Lower lobe of right lung (tissue), 2 donors: ENCODE measurements around the gene SFTA2. TPM values are rescaled to one million over a fixed set of nuclear protein-coding genes. Genes with fewer than 3 reads are reported as not detected.

Source experiments
- ATAC-seq, 2 donors: fragments of 200-7000 bp; cut with Tn5 transposase; one replicate each; pipeline ENCODE4 v1.9.1; 2020 to 2022; ENCODE audit warnings: mild to moderate bottlenecking in 2 of 2, moderate library complexity in 2 of 2
- DNase-seq: peaks from one replicate; pipeline ENCODE4 v3.0.0-alpha.2; 2020
- H3K27ac ChIP-seq: fragments of 200-600 bp; one replicate; pipeline ENCODE4 v1.8.0; 2022
- H3K27me3 ChIP-seq: fragments of 200-600 bp; one replicate; pipeline ENCODE4 v1.8.0; 2022; ENCODE audit warnings: low read depth
- H3K36me3 ChIP-seq: fragments of 200-600 bp; one replicate; pipeline ENCODE4 v1.8.0; 2022; ENCODE audit warnings: mild to moderate bottlenecking
- H3K4me1 ChIP-seq: fragments of 200-600 bp; one replicate; pipeline ENCODE4 v1.8.0; 2022
- H3K4me3 ChIP-seq: fragments of 200-600 bp; one replicate; pipeline ENCODE4 v1.8.0; 2022; ENCODE audit warnings: mild to moderate bottlenecking
- H3K9me3 ChIP-seq: fragments of 200-600 bp; one replicate; pipeline ENCODE4 v1.8.0; 2022
- intact Hi-C: fragments of 100-400 bp; cut with DNase I; formaldehyde crosslinking; loops from one replicate; pipeline ENCODE4 v1.11.0; 2022
- total RNA-seq: library from RNA; stranded (reverse); fragmentation: NEBNext Ultra II Directional; extraction: Animal tissue kit (Norgen Biotek cat#: 25700); gene quantifications from one replicate; pipeline ENCODE4 v1.2.1, GENCODE V29; 2021
- TF ChIP-seq, protein P1 (sequence below): fragments of 200-600 bp; IDR thresholded peaks from one replicate; pipeline ENCODE4 v1.8.0; 2022; ENCODE audit warnings: antibody characterized with exemption, mild to moderate bottlenecking
- donor health status: DM: no; HTN: yes; CAD: no; lungs with severe emphysema.

Gene SFTA2
- total RNA-seq, 1 donor from 2014 or later: 351 TPM

DNA sequence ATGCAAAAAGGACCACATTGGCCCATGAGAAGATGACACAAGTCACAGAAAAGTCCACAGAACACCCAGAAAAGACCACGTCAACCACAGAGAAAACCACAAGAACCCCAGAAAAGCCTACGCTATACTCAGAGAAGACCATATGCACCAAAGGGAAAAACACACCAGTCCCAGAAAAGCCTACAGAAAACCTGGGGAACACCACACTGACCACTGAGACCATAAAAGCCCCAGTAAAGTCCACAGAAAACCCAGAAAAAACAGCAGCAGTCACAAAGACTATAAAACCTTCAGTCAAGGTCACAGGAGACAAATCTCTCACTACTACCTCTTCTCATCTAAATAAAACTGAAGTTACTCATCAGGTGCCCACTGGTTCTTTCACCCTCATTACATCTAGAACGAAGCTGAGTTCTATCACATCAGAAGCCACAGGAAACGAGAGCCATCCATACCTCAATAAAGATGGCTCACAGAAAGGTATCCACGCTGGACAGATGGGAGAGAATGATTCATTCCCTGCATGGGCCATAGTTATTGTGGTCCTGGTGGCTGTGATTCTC is 20.0 kb upstream of the SFTA2 start:
- Histone ChIP-seq H3K4me1 (peaks cover 17% of the 10 kb centered on the region), H3K27ac (no peak overlapping the region), H3K9me3 (no peaks in the 10 kb centered on the region), H3K36me3 (no peaks in the 10 kb centered on the region), H3K4me3 (no peak overlapping the region), H3K27me3 (no peaks in the 10 kb centered on the region)
- TF ChIP-seq, protein P1, sequence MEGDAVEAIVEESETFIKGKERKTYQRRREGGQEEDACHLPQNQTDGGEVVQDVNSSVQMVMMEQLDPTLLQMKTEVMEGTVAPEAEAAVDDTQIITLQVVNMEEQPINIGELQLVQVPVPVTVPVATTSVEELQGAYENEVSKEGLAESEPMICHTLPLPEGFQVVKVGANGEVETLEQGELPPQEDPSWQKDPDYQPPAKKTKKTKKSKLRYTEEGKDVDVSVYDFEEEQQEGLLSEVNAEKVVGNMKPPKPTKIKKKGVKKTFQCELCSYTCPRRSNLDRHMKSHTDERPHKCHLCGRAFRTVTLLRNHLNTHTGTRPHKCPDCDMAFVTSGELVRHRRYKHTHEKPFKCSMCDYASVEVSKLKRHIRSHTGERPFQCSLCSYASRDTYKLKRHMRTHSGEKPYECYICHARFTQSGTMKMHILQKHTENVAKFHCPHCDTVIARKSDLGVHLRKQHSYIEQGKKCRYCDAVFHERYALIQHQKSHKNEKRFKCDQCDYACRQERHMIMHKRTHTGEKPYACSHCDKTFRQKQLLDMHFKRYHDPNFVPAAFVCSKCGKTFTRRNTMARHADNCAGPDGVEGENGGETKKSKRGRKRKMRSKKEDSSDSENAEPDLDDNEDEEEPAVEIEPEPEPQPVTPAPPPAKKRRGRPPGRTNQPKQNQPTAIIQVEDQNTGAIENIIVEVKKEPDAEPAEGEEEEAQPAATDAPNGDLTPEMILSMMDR: no peak
- intact Hi-C loops: no loop called here
- DNase-seq (no peak), ATAC-seq (no peak)

DNA sequence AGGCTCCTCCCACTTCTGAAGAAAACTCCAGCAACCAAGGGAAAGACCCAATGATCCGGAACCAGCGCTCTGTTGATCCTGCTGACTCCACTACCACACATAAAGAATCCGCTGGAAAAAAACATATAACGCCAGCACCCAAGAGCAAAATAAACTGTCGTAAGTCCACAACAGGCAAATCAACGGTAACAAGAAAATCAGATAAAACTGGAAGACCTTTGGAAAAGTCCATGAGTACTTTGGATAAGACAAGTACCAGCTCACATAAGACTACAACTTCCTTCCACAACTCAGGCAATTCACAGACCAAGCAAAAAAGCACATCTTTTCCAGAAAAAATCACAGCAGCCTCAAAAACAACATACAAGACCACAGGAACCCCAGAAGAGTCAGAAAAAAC is 16.8 kb upstream of the SFTA2 start:
- H3K27ac ChIP-seq: no peak overlapping the region
- H3K4me3 ChIP-seq: no peak overlapping the region
- ATAC-seq (no peak), DNase-seq (no peak)
- H3K27me3 ChIP-seq: no peaks in the 10 kb centered on the region
- H3K4me1 ChIP-seq: no peaks in the 10 kb centered on the region
- no peaks in the 10 kb centered on the region for H3K9me3 ChIP-seq
- intact Hi-C loops: no loop called here
- H3K36me3 ChIP-seq: no peaks in the 10 kb centered on the region
- TF ChIP-seq, protein P1: no peak

DNA sequence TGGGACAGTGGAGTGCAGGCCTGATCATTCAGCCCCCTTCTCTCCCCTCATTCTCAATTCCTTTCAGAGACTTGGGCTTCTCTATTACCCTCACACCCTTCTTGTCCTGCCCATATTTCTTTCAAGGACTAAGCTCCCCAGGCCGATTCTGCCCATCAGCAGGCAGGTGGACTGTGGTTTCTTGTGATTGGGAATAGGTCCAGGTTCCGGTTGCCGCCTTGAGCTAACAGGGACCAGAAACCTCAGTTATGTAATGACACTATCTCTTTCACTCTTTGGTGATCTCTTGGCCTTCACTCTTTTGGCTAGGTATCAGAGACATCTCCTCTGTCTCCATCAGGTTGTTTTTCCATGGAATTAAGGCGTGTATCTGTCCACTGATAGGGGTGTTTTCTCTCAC is 15.3 kb upstream of the SFTA2 start:
- Histone ChIP-seq H3K27ac (no peak overlapping the region), H3K4me1 (peaks cover 10% of the 10 kb centered on the region), H3K27me3 (no peaks in the 10 kb centered on the region), H3K9me3 (no peaks in the 10 kb centered on the region), H3K36me3 (no peaks in the 10 kb centered on the region), H3K4me3 (no peak overlapping the region)
- TF ChIP-seq, protein P1: no peak
- intact Hi-C loops: no loop called here
- ATAC-seq (no peak), DNase-seq (no peak)

DNA sequence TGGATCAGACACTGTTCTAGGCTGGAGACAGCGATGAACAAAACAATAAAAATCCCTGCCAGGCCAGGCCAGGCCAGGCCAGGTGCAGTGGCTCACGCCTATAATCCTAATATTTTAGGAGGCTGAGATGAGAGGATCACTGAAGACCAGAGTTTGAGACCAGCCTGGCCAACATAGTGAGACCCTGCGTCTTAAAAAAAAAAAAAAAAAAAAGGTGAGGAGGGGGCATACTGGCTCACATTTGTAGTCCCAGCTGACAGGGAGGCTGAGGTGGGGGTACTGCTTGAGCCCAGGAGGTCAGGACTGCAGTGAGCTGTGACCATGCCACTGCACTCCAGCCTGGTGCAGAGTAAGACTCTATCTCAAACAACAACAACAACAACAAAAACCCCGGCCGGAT is 13.3 kb upstream of the SFTA2 start:
- Histone ChIP-seq H3K9me3 (no peaks in the 10 kb centered on the region), H3K4me3 (no peak overlapping the region), H3K27ac (no peak overlapping the region), H3K36me3 (no peaks in the 10 kb centered on the region), H3K27me3 (no peaks in the 10 kb centered on the region), H3K4me1 (peaks cover 11% of the 10 kb centered on the region)
- intact Hi-C loops: no loop called here
- no peak for DNase-seq
- no peak for ATAC-seq
- TF ChIP-seq, protein P1: no peak

DNA sequence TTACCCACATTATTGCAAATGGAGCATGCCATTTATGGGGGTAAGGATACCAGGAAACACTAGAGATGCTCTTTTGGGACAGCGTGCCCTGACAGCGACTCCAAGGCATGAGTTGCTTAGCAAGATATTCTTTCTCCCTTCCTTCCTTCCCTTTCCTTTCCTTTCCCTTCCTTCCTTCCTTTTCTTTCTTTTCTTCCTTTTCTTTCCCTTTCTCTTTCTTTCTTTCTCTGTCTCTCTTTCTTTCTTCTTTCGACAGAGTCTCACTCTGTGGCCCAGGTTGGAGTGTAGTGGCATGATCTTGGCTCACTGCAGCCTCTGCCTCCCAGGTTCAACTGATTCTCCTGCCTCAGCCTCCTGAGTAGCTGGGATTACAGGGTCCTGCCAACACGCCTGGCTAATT is 12.1 kb upstream of the SFTA2 start:
- no peak for ATAC-seq
- Histone ChIP-seq H3K27ac (no peak overlapping the region), H3K27me3 (no peaks in the 10 kb centered on the region), H3K4me1 (peaks cover 11% of the 10 kb centered on the region), H3K36me3 (no peaks in the 10 kb centered on the region), H3K4me3 (no peak overlapping the region), H3K9me3 (no peaks in the 10 kb centered on the region)
- intact Hi-C loops: no loop called here
- DNase-seq: no peak
- TF ChIP-seq, protein P1: no peak
